ENCODE measurements around the gene SOBP.

Gene SOBP

DNA sequence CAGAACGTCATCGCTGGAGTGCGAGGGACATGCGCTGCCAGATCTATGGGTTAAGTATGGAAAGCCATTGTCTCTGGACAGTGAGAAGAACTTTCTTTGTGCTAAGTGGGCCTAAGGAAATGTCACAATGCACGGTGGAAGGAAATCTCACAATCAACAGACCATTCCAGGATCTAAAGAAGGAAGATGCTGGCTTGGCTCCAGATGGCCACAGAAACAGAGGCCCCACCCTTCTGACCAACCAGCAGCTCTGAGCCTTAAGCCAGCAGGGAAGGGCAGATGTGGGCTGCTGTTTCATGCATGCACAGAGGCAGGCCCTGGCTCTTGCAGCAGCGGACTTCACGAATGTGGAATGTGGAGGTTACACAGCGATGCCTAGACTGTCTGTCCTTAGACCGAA, 156.3 kb downstream of the SOBP start:
- no peaks in the 10 kb centered on the region for H3K9me3 ChIP-seq (ENCODE audit: control insufficient read depth, insufficient read depth, low read depth, low read length)
- no peak for TF ChIP-seq OSR2 (tag by site-specific recombination; IDR thresholded peaks at IDR 0.05)
- no peak for TF ChIP-seq KLF10 (tag by site-specific recombination; IDR thresholded peaks at IDR 0.05)
- TF ChIP-seq, protein P1, sequence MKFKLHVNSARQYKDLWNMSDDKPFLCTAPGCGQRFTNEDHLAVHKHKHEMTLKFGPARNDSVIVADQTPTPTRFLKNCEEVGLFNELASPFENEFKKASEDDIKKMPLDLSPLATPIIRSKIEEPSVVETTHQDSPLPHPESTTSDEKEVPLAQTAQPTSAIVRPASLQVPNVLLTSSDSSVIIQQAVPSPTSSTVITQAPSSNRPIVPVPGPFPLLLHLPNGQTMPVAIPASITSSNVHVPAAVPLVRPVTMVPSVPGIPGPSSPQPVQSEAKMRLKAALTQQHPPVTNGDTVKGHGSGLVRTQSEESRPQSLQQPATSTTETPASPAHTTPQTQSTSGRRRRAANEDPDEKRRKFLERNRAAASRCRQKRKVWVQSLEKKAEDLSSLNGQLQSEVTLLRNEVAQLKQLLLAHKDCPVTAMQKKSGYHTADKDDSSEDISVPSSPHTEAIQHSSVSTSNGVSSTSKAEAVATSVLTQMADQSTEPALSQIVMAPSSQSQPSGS (tag by site-specific recombination; IDR thresholded peaks at IDR 0.05; ENCODE audit: low read depth): no peak
- no peak for TF ChIP-seq ZNF623 (tag by site-specific recombination; IDR thresholded peaks at IDR 0.05)
- TF ChIP-seq ZNF423 (tag by site-specific recombination; IDR thresholded peaks at IDR 0.05): no peak
- TF ChIP-seq, protein P2, sequence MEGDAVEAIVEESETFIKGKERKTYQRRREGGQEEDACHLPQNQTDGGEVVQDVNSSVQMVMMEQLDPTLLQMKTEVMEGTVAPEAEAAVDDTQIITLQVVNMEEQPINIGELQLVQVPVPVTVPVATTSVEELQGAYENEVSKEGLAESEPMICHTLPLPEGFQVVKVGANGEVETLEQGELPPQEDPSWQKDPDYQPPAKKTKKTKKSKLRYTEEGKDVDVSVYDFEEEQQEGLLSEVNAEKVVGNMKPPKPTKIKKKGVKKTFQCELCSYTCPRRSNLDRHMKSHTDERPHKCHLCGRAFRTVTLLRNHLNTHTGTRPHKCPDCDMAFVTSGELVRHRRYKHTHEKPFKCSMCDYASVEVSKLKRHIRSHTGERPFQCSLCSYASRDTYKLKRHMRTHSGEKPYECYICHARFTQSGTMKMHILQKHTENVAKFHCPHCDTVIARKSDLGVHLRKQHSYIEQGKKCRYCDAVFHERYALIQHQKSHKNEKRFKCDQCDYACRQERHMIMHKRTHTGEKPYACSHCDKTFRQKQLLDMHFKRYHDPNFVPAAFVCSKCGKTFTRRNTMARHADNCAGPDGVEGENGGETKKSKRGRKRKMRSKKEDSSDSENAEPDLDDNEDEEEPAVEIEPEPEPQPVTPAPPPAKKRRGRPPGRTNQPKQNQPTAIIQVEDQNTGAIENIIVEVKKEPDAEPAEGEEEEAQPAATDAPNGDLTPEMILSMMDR (tag by site-specific recombination; IDR thresholded peaks at IDR 0.05): no peak
- TF ChIP-seq KLF1 (tag by site-specific recombination; IDR thresholded peaks at IDR 0.05): no peak
- no peak for TF ChIP-seq ZFP69B (tag by site-specific recombination; IDR thresholded peaks at IDR 0.05)
- TF ChIP-seq ZNF292 (tag by site-specific recombination; IDR thresholded peaks at IDR 0.05; ENCODE audit: borderline replicate concordance, low read depth): no peak
- no peak for TF ChIP-seq ZNF2 (tag by site-specific recombination; IDR thresholded peaks at IDR 0.05)
- TF ChIP-seq GLI2 (tag by site-specific recombination; IDR thresholded peaks at IDR 0.05; ENCODE audit: borderline replicate concordance, low read depth): no peak
- TF ChIP-seq, protein P3, sequence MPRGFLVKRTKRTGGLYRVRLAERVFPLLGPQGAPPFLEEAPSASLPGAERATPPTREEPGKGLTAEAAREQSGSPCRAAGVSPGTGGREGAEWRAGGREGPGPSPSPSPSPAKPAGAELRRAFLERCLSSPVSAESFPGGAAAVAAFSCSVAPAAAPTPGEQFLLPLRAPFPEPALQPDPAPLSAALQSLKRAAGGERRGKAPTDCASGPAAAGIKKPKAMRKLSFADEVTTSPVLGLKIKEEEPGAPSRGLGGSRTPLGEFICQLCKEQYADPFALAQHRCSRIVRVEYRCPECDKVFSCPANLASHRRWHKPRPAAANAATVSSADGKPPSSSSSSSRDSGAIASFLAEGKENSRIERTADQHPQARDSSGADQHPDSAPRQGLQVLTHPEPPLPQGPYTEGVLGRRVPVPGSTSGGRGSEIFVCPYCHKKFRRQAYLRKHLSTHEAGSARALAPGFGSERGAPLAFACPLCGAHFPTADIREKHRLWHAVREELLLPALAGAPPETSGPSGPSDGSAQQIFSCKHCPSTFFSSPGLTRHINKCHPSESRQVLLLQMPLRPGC (tag by site-specific recombination; IDR thresholded peaks at IDR 0.05): no peak
- no peak for TF ChIP-seq ZNF266 (tag by site-specific recombination; IDR thresholded peaks at IDR 0.05; ENCODE audit: low read depth)
- TF ChIP-seq ZNF426 (tag by site-specific recombination; IDR thresholded peaks at IDR 0.05): no peak
- TF ChIP-seq ZNF16 (tag by site-specific recombination; IDR thresholded peaks at IDR 0.05; ENCODE audit: low read depth): no peak
- TF ChIP-seq, protein P4, sequence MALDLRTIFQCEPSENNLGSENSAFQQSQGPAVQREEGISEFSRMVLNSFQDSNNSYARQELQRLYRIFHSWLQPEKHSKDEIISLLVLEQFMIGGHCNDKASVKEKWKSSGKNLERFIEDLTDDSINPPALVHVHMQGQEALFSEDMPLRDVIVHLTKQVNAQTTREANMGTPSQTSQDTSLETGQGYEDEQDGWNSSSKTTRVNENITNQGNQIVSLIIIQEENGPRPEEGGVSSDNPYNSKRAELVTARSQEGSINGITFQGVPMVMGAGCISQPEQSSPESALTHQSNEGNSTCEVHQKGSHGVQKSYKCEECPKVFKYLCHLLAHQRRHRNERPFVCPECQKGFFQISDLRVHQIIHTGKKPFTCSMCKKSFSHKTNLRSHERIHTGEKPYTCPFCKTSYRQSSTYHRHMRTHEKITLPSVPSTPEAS (tag by site-specific recombination; IDR thresholded peaks at IDR 0.05): no peak
- no peak for TF ChIP-seq ZNF544 (tag by site-specific recombination; IDR thresholded peaks at IDR 0.05)
- no peak for TF ChIP-seq ZNF558 (tag by site-specific recombination; IDR thresholded peaks at IDR 0.05)
- H3K27ac ChIP-seq (ENCODE audit: extremely low read depth, low read depth, low read length): no peak overlapping the region
- ChIA-PET CTCF (interaction anchor here (1.3 kb wide), 2 partner anchors 9 to 328 kb away, joined by 4 read pairs; no protein-coding TSS in a partner anchor), POLR2A (interaction anchor here (1.2 kb wide), 1 partner anchor 155 kb away, joined by 3 read pairs; no protein-coding TSS in a partner anchor)
- H3K36me3 ChIP-seq (ENCODE audit: control insufficient read depth in 2 of 2, insufficient read depth in 1 of 2, low read length in 2 of 2): peaks cover 0 to 3% of the 10 kb centered on the region in 2 experiments; a peak in 1 of 3 replicates
- H3K4me1 ChIP-seq (ENCODE audit: control insufficient read depth, insufficient read depth, low read length): peaks cover 8% of the 10 kb centered on the region; the same call in 1 of the 2 replicates
- H3K4me3 ChIP-seq (ENCODE audit: low read depth, low read length): no peak overlapping the region

DNA sequence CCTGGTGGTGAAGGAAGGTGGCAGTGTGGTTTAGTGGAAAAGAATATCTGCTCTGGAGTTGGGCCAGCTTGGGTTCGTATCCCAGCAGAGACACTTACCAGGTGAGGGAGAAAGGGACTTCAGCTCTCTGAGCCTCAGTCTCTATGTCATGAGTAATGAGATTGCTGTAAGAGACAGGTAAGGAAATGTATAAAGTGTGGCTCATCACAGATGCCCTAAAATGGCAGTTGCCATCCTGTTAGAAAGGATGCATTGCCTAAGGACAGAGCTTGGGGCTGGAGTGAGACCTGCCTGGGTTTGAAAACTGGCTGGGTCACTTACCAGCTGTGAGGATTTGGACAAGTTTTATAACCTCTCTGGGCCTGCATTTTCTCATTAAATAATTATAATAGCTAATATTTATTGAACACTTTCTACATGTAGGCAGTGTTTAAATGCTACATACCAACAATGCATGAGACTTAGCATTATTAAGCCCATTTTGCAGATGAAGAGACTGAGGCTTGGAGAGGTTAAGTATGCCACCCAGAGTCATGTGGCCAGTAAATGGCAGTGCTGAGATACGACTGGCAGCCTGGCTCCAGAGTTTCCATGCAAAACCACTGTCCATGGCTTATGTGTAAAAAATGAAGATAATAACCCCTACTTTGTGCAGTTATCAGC, 157.0 kb downstream of the SOBP start:
- ChIA-PET POLR2A (interaction anchor here (1.2 kb wide), 1 partner anchor 156 kb away, joined by 3 read pairs; no protein-coding TSS in a partner anchor), CTCF (interaction anchor here (0.6 to 1.3 kb wide), 3 partner anchors 9 to 329 kb away, joined by 3 to 4 read pairs (median 4); no protein-coding TSS in a partner anchor)
- Histone ChIP-seq H3K36me3 (ENCODE audit: control insufficient read depth in 2 of 2, insufficient read depth in 1 of 2, low read length in 2 of 2) (peaks cover 0 to 3% of the 10 kb centered on the region in 2 experiments; a peak in 1 of 3 replicates), H3K9me3 (ENCODE audit: control insufficient read depth, insufficient read depth, low read depth, low read length) (no peaks in the 10 kb centered on the region), H3K27ac (ENCODE audit: extremely low read depth, low read depth, low read length) (no peak overlapping the region), H3K4me1 (ENCODE audit: control insufficient read depth, insufficient read depth, low read length) (peaks cover 8% of the 10 kb centered on the region; the same call in 1 of the 2 replicates), H3K4me3 (ENCODE audit: low read depth, low read length) (no peak overlapping the region)
- TF ChIP-seq OVOL3 (tag by site-specific recombination; IDR thresholded peaks at IDR 0.05): no peak
- TF ChIP-seq, protein P5, sequence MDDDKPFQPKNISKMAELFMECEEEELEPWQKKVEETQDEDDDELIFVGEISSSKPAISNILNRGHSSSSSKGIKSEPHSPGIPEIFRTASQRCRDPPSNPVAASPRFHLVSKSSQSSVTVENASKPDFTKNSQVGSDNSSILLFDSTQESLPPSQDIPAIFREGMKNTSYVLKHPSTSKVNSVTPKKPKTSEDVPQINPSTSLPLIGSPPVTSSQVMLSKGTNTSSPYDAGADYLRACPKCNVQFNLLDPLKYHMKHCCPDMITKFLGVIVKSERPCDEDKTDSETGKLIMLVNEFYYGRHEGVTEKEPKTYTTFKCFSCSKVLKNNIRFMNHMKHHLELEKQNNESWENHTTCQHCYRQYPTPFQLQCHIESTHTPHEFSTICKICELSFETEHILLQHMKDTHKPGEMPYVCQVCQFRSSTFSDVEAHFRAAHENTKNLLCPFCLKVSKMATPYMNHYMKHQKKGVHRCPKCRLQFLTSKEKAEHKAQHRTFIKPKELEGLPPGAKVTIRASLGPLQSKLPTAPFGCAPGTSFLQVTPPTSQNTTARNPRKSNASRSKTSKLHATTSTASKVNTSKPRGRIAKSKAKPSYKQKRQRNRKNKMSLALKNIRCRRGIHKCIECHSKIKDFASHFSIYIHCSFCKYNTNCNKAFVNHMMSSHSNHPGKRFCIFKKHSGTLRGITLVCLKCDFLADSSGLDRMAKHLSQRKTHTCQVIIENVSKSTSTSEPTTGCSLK (tag by site-specific recombination; IDR thresholded peaks at IDR 0.05): no peak
- TF ChIP-seq ZFHX2 (tag by site-specific recombination; conservative IDR thresholded peaks at IDR 0.05): no peak
- no peak for TF ChIP-seq ZNF292 (tag by site-specific recombination; IDR thresholded peaks at IDR 0.05; ENCODE audit: borderline replicate concordance, low read depth)
- no peak for TF ChIP-seq ZNF121 (tag by site-specific recombination; IDR thresholded peaks at IDR 0.05)
- no peak for TF ChIP-seq ZNF629 (tag by site-specific recombination; IDR thresholded peaks at IDR 0.05)
- no peak for TF ChIP-seq ZXDB (tag by site-specific recombination; IDR thresholded peaks at IDR 0.05)
- no peak for TF ChIP-seq ZNF830 (tag by site-specific recombination; IDR thresholded peaks at IDR 0.05; ENCODE audit: low read depth)

Data from HEK293 (cell line).